ENCODE measurements around the gene DLK1.

The DLK1 gene

GRCh38 chr14:100762089-100762515, 35.4 kb downstream of the DLK1 start:
- no peak for DNase-seq (ENCODE audit: low spot score)

GRCh38 chr14:100762901-100763300, 36.2 kb downstream of the DLK1 start:
- no peak for DNase-seq (ENCODE audit: low spot score)

GRCh38 chr14:100764471-100765115, 37.9 kb downstream of the DLK1 start:
- no peak for DNase-seq (ENCODE audit: low spot score)

GRCh38 chr14:100765296-100765695, 38.6 kb downstream of the DLK1 start:
- no peak for DNase-seq (ENCODE audit: low spot score)

GRCh38 chr14:100765991-100766390, 39.3 kb downstream of the DLK1 start:
- no peak for DNase-seq (ENCODE audit: low spot score)

GRCh38 chr14:100767003-100767787, 40.5 kb downstream of the DLK1 start:
- no peak for DNase-seq (ENCODE audit: low spot score)

- no peak for DNase-seq (ENCODE audit: low spot score)
Observed at GRCh38 chr14:100767788-100768536, 41.3 kb downstream of the DLK1 start.

- no peak for DNase-seq (ENCODE audit: low spot score)
Observed at GRCh38 chr14:100769035-100769939, 42.6 kb downstream of the DLK1 start.

- no peak for DNase-seq (ENCODE audit: low spot score)
Observed at GRCh38 chr14:100770046-100770445, 43.4 kb downstream of the DLK1 start.

- DNase-seq (ENCODE audit: low spot score): no peak
Observed at GRCh38 chr14:100770605-100771120, 44.0 kb downstream of the DLK1 start.

GRCh38 chr14:100771121-100771800, 44.6 kb downstream of the DLK1 start:
- DNase-seq (ENCODE audit: low spot score): no peak

- DNase-seq (ENCODE audit: low spot score): no peak
Observed at GRCh38 chr14:100772607-100773165, 46.0 kb downstream of the DLK1 start.

GRCh38 chr14:100773331-100774163, 46.9 kb downstream of the DLK1 start:
- DNase-seq (ENCODE audit: low spot score): no peak

- DNase-seq (ENCODE audit: low spot score): no peak
Observed at GRCh38 chr14:100774164-100774537, 47.5 kb downstream of the DLK1 start.

- no peak for DNase-seq (ENCODE audit: low spot score)
Observed at GRCh38 chr14:100775351-100775830, 48.7 kb downstream of the DLK1 start.

GRCh38 chr14:100775831-100776591, 49.3 kb downstream of the DLK1 start:
- no peak for DNase-seq (ENCODE audit: low spot score)

- no peak for DNase-seq (ENCODE audit: low spot score)
Observed at GRCh38 chr14:100776681-100777365, 50.1 kb downstream of the DLK1 start.

- DNase-seq (ENCODE audit: low spot score): no peak
Observed at GRCh38 chr14:100777366-100777817, 50.7 kb downstream of the DLK1 start.
